H9 (cell line): ENCODE results near the gene BRPF1. TPM values are rescaled to one million over a fixed set of nuclear protein-coding genes. Genes with fewer than 3 reads are reported as not detected.

Source experiments
- DNase-seq: peaks from one replicate; pipeline ENCODE4 v3.0.0-alpha.2; 2017
- H2AFZ ChIP-seq: one replicate; pipeline ENCODE4 v1.6.1; 2013; ENCODE audit warnings: mild to moderate bottlenecking, low read length, control low read depth, moderate library complexity
- H2AK5ac ChIP-seq: 2 replicates; pipeline ENCODE4 v1.6.1; 2013; ENCODE audit warnings: low read length, control low read depth, mixed read lengths; ENCODE audit not compliant: insufficient read length
- H2BK120ac ChIP-seq: one replicate; pipeline ENCODE4 v1.6.1; 2013; ENCODE audit warnings: low read depth, mild to moderate bottlenecking, low read length, control low read depth, inconsistent platforms; ENCODE audit not compliant: poor library complexity, severe bottlenecking
- H2BK12ac ChIP-seq: 2 replicates; pipeline ENCODE4 v1.6.1; 2013; ENCODE audit warnings: low read length, control low read depth, mixed read lengths, low read depth; ENCODE audit not compliant: insufficient read length
- H2BK15ac ChIP-seq: 2 replicates; pipeline ENCODE4 v1.6.1; 2013; ENCODE audit warnings: low read depth, low read length, control low read depth
- H2BK20ac ChIP-seq: one replicate; pipeline ENCODE4 v1.6.1; 2013; ENCODE audit warnings: low read depth, mild to moderate bottlenecking, low read length, control low read depth, inconsistent platforms; ENCODE audit not compliant: poor library complexity, severe bottlenecking
- H2BK5ac ChIP-seq: 2 replicates; pipeline ENCODE4 v1.6.1; 2013; ENCODE audit warnings: low read length, control low read depth, mixed read lengths; ENCODE audit not compliant: insufficient read length
- H3K14ac ChIP-seq: 2 replicates; pipeline ENCODE4 v1.6.1; 2013; ENCODE audit warnings: low read length, control low read depth; ENCODE audit not compliant: insufficient read depth
- H3K18ac ChIP-seq: 2 replicates; pipeline ENCODE4 v1.6.1; 2013; ENCODE audit warnings: low read depth, mild to moderate bottlenecking, mixed read lengths, low read length, control low read depth; ENCODE audit not compliant: insufficient read length
- H3K23ac ChIP-seq: 2 replicates; pipeline ENCODE4 v1.6.1; 2013; ENCODE audit warnings: low read length, control low read depth, mixed read lengths, low read depth; ENCODE audit not compliant: insufficient read length
- H3K23me2 ChIP-seq: 2 replicates; pipeline ENCODE4 v1.6.1; 2013; ENCODE audit warnings: low read depth, mild to moderate bottlenecking, mixed read lengths, low read length, control low read depth; ENCODE audit not compliant: insufficient read length, poor library complexity, severe bottlenecking
- H3K27ac ChIP-seq: 2 replicates; pipeline ENCODE4 v1.5.1; 2013; ENCODE audit warnings: low read length, control low read depth, mixed read lengths, low read depth; ENCODE audit not compliant: insufficient read length
- H3K27me3 ChIP-seq: 2 replicates; pipeline ENCODE4 v1.6.1; 2013; ENCODE audit warnings: low read length, control low read depth, inconsistent platforms; ENCODE audit not compliant: insufficient read depth
- H3K4ac ChIP-seq: 2 replicates; pipeline ENCODE4 v1.6.1; 2013; ENCODE audit warnings: low read depth, mild to moderate bottlenecking, control low read depth, inconsistent platforms, low read length, moderate library complexity
- H3K4me1 ChIP-seq: 2 replicates; pipeline ENCODE4 v1.6.1; 2013; ENCODE audit warnings: low read length, control low read depth, inconsistent platforms; ENCODE audit not compliant: insufficient read depth
- H3K4me2 ChIP-seq: 2 replicates; pipeline ENCODE4 v1.6.1; 2013; ENCODE audit warnings: low read length, control low read depth, mixed read lengths; ENCODE audit not compliant: insufficient read length, insufficient read depth
- H3K56ac ChIP-seq: 2 replicates; pipeline ENCODE4 v1.6.1; 2013; ENCODE audit warnings: low read depth, mild to moderate bottlenecking, mixed read lengths, low read length, control low read depth; ENCODE audit not compliant: insufficient read length
- H3K79me1 ChIP-seq: 2 replicates; pipeline ENCODE4 v1.6.1; 2013; ENCODE audit warnings: low read depth, mild to moderate bottlenecking, moderate library complexity, low read length, control low read depth, inconsistent platforms; ENCODE audit not compliant: insufficient read depth, poor library complexity, severe bottlenecking
- H3K79me2 ChIP-seq: 2 replicates; pipeline ENCODE4 v1.6.1; 2013; ENCODE audit warnings: low read length, control low read depth, inconsistent platforms; ENCODE audit not compliant: insufficient read depth
- H3K9ac ChIP-seq: 2 replicates; pipeline ENCODE4 v1.6.1; 2013; ENCODE audit warnings: low read length, control low read depth, mixed read lengths; ENCODE audit not compliant: insufficient read length; ENCODE audit errors: extremely low read depth
- H3K9me3 ChIP-seq: one replicate; pipeline ENCODE4 v1.6.1; 2013; ENCODE audit warnings: low read depth, low read length, inconsistent platforms; ENCODE audit not compliant: control insufficient read depth
- H3T11ph ChIP-seq: one replicate; pipeline ENCODE4 v1.6.1; 2013; ENCODE audit warnings: mild to moderate bottlenecking, low read length, control low read depth, inconsistent platforms
- H4K20me1 ChIP-seq: one replicate; pipeline ENCODE4 v1.6.1; 2013; ENCODE audit not compliant: control insufficient read depth, insufficient read length, insufficient read depth
- H4K5ac ChIP-seq: 2 replicates; pipeline ENCODE4 v1.6.1; 2013; ENCODE audit warnings: low read depth, mild to moderate bottlenecking, mixed read lengths, low read length, control low read depth; ENCODE audit not compliant: insufficient read length
- H4K8ac ChIP-seq: replicated peaks from 2 replicates; pipeline ENCODE4 v1.6.1; 2013; ENCODE audit warnings: low read length, control low read depth, mixed read lengths, low read depth; ENCODE audit not compliant: insufficient read length
- H4K91ac ChIP-seq: 2 replicates; pipeline ENCODE4 v1.6.1; 2013; ENCODE audit warnings: low read depth, mild to moderate bottlenecking, moderate library complexity, mixed read lengths, low read length, control low read depth; ENCODE audit not compliant: insufficient read length
- H3K27ac Mint-ChIP-seq, 3 experiments: 2 replicates in 2 of 3; 3 replicates in 1 of 3; pipeline ENCODE4 v1.8.0; 2020 to 2021; ENCODE audit warnings: mixed read lengths in 3 of 3, mild to moderate bottlenecking in 1 of 3, moderate library complexity in 1 of 3
- H3K27me3 Mint-ChIP-seq: 2 replicates; pipeline ENCODE4 v1.8.0; 2021; ENCODE audit warnings: low read depth, mild to moderate bottlenecking, moderate library complexity, mixed read lengths
- H3K36me3 Mint-ChIP-seq, 3 experiments: 2 replicates in 2 of 3; 3 replicates in 1 of 3; pipeline ENCODE4 v1.8.0; 2020 to 2021; ENCODE audit warnings: low read depth in 3 of 3, mixed read lengths in 3 of 3; ENCODE audit not compliant: insufficient read depth in 1 of 3
- H3K4me1 Mint-ChIP-seq, 2 experiments: 2 replicates each; pipeline ENCODE4 v1.8.0; 2020; ENCODE audit warnings: mixed read lengths in 2 of 2
- H3K4me3 Mint-ChIP-seq, 2 experiments: 2 replicates in 1 of 2; 3 replicates in 1 of 2; pipeline ENCODE4 v1.8.0; 2020 to 2021; ENCODE audit warnings: mild to moderate bottlenecking in 2 of 2, mixed read lengths in 2 of 2, moderate library complexity in 1 of 2
- H3K9me3 Mint-ChIP-seq, 2 experiments: 2 replicates in 1 of 2; 3 replicates in 1 of 2; pipeline ENCODE4 v1.8.0; 2020; ENCODE audit warnings: mild to moderate bottlenecking in 2 of 2, mixed read lengths in 2 of 2, moderate library complexity in 1 of 2
- WGBS: extraction: QIAGEN DNeasy Blood & Tissue Kit; methylation state at CpG from one replicate; pipeline ENCODE4 v1.1.7; 2013; ENCODE audit warnings: missing lambda C conversion rate, low lambda C conversion rate, mixed read lengths; ENCODE audit not compliant: insufficient read length; ENCODE audit errors: extremely low coverage; 5-methylcytosine and 5-hydroxymethylcytosine counted together
- total RNA-seq: library from RNA; stranded (reverse); gene quantifications from 2 replicates; pipeline ENCODE4 v1.2.1, GENCODE V29; 2021
- TF ChIP-seq, protein P1 (sequence below): fragments of 200-600 bp; sonication (generic); conservative IDR thresholded peaks from 3 replicates; pipeline ENCODE4 v1.8.0; 2021; ENCODE audit warnings: antibody characterized with exemption, mild to moderate bottlenecking

Gene BRPF1
- total RNA-seq, 1 experiment from 2014 or later, result 38.6 TPM

GRCh38 chr3:9797196-9797945 is 65.8 kb downstream of the BRPF1 start:
- Mint-ChIP-seq H3K36me3 (peaks cover 43 to 70% (median 56%) of the 10 kb centered on the region in 3 experiments; a peak in 6 of 7 replicates), H3K9me3 (no peaks in the 10 kb centered on the region), H3K4me3 (no peak overlapping the region), H3K27ac (peak overlapping the region in 1 of 3 experiments; percentile 33; a peak in 2 of 7 replicates), H3K4me1 (peaks cover 6 to 15% of the 10 kb centered on the region in 2 experiments), H3K27me3 (peaks cover 1% of the 10 kb centered on the region; the same call in 1 of the 2 replicates)
- Histone ChIP-seq H2BK12ac (no peak overlapping the region), H3T11ph (no peak overlapping the region), H3K4me2 (no peak overlapping the region), H3K4ac (no peak overlapping the region), H4K5ac (no peak overlapping the region), H2BK15ac (no peak overlapping the region), H3K27me3 (no peaks in the 10 kb centered on the region; the same call in 1 of the 2 replicates), H2AK5ac (no peak overlapping the region), H3K4me1 (no peaks in the 10 kb centered on the region), H3K56ac (no peak overlapping the region), H4K8ac (no peak overlapping the region), H3K79me2 (peaks cover 5% of the 10 kb centered on the region; the same call in 1 of the 2 replicates), H3K9ac (no peak overlapping the region), H2BK120ac (no peak overlapping the region), H3K18ac (no peak overlapping the region), H2BK20ac (no peak overlapping the region), H4K91ac (no peak overlapping the region), H4K20me1 (no peaks in the 10 kb centered on the region), H2AFZ (no peak overlapping the region), H3K14ac (no peak overlapping the region), H2BK5ac (no peak overlapping the region), H3K9me3 (no peaks in the 10 kb centered on the region), H3K27ac (no peak overlapping the region), H3K23ac (no peak overlapping the region), H3K79me1 (no peaks in the 10 kb centered on the region), H3K23me2 (peaks cover 6% of the 10 kb centered on the region)
- TF ChIP-seq, protein P1, sequence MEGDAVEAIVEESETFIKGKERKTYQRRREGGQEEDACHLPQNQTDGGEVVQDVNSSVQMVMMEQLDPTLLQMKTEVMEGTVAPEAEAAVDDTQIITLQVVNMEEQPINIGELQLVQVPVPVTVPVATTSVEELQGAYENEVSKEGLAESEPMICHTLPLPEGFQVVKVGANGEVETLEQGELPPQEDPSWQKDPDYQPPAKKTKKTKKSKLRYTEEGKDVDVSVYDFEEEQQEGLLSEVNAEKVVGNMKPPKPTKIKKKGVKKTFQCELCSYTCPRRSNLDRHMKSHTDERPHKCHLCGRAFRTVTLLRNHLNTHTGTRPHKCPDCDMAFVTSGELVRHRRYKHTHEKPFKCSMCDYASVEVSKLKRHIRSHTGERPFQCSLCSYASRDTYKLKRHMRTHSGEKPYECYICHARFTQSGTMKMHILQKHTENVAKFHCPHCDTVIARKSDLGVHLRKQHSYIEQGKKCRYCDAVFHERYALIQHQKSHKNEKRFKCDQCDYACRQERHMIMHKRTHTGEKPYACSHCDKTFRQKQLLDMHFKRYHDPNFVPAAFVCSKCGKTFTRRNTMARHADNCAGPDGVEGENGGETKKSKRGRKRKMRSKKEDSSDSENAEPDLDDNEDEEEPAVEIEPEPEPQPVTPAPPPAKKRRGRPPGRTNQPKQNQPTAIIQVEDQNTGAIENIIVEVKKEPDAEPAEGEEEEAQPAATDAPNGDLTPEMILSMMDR, result no peak
- WGBS, result no CpG with 5 or more reads among the region's 12 CpGs
- DNase-seq, result no peak

Other genes starting within 250 kb of the BRPF1 start
- gene LHFPL4, start 177.9 kb upstream of the BRPF1 start, total RNA-seq, result 16.3 and 19.2 TPM in 2 replicates
- gene MTMR14, start 82.2 kb upstream of the BRPF1 start, total RNA-seq, result 50.6 and 54.2 TPM in 2 replicates
- 3.5 and 3.8 TPM in 2 replicates for gene CPNE9, start 27.9 kb upstream of the BRPF1 start, total RNA-seq
- gene OGG1, start 18.2 kb downstream of the BRPF1 start, total RNA-seq, result 43.4 and 44.1 TPM in 2 replicates
- gene CAMK1, start 38.2 kb downstream of the BRPF1 start, total RNA-seq, result 9.0 and 9.2 TPM in 2 replicates
- 49.8 and 51.3 TPM in 2 replicates for gene TADA3, start 60.7 kb downstream of the BRPF1 start, total RNA-seq
- 161 and 164 TPM in 2 replicates for gene ARPC4, start 61.3 kb downstream of the BRPF1 start, total RNA-seq
- 10.3 and 14.4 TPM in 2 replicates for gene TTLL3, start 78.5 kb downstream of the BRPF1 start, total RNA-seq
- 59.5 TPM in 2 replicates for gene RPUSD3, start 112.3 kb downstream of the BRPF1 start, total RNA-seq
- gene CIDEC, start 148.5 kb downstream of the BRPF1 start, total RNA-seq, result not detected in 2 replicates
- gene JAGN1, start 158.9 kb downstream of the BRPF1 start, total RNA-seq, result 33.5 and 34.0 TPM in 2 replicates
- gene IL17RE, start 171.1 kb downstream of the BRPF1 start, total RNA-seq, result 2.0 and 2.1 TPM in 2 replicates
- gene IL17RC, start 185.4 kb downstream of the BRPF1 start, total RNA-seq, result 6.8 and 9.1 TPM in 2 replicates
- 15.5 and 17.2 TPM in 2 replicates for gene CRELD1, start 202.1 kb downstream of the BRPF1 start, total RNA-seq
- 18.8 and 19.5 TPM in 2 replicates for gene PRRT3, start 220.7 kb downstream of the BRPF1 start, total RNA-seq